ENCODE measurements around the gene UCHL3. TPM values are rescaled to one million over a fixed set of nuclear protein-coding genes. Genes with fewer than 3 reads are reported as not detected.
A peak's percentile ranks its signal among the peaks of the same experiment; 100 is the strongest.

Gene UCHL3
- total RNA-seq, 4 donors from 2014 or later, result 24.9 to 48.5 (median 38.8) TPM

DNA sequence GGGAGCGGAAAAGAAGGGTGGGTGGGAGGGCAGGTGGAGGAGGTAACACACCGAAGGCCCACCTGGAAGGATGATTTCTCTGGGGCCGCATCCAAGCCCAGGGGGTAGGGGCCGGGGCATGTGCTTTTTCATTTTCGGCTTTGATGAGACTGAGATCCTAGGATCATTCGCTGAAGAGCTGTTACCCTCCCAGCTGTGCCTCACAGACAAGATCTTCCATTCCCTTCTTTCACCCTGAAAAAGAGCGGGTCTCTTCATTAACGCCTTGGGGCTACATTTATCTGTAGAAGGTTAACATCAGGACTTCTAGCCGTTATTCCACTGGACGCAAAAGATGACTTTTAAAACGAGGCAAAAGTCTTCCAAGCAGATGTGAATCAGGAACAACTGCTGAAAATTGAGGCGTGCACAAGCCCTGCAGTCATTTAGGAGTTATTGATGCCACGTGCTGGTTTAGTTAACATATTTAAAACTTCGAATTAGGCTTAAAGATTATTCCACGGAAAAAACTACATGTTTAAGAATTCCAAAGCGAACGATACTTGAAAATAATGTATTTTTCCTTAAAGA is 87.7 kb downstream of the UCHL3 start:
- WGBS, result 5% methylated on average over 17 of the region's 17 CpGs
- H3K4me1 ChIP-seq, result peaks cover 33% of the 10 kb centered on the region
- peak overlapping the region; percentile 84 for H3K4me3 ChIP-seq
- no peaks in the 10 kb centered on the region for H3K27me3 ChIP-seq
- no peak for DNase-seq (ENCODE audit: low spot score in 2 of 2)
- TF ChIP-seq EP300 (IDR thresholded peaks at IDR 0.05) (no peak), POLR2AphosphoS5 (IDR thresholded peaks at IDR 0.05) (no peak), POLR2A (IDR thresholded peaks at IDR 0.05) (no peak)
- TF ChIP-seq, protein P1, sequence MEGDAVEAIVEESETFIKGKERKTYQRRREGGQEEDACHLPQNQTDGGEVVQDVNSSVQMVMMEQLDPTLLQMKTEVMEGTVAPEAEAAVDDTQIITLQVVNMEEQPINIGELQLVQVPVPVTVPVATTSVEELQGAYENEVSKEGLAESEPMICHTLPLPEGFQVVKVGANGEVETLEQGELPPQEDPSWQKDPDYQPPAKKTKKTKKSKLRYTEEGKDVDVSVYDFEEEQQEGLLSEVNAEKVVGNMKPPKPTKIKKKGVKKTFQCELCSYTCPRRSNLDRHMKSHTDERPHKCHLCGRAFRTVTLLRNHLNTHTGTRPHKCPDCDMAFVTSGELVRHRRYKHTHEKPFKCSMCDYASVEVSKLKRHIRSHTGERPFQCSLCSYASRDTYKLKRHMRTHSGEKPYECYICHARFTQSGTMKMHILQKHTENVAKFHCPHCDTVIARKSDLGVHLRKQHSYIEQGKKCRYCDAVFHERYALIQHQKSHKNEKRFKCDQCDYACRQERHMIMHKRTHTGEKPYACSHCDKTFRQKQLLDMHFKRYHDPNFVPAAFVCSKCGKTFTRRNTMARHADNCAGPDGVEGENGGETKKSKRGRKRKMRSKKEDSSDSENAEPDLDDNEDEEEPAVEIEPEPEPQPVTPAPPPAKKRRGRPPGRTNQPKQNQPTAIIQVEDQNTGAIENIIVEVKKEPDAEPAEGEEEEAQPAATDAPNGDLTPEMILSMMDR (IDR thresholded peaks at IDR 0.05), result no peak
- no peaks in the 10 kb centered on the region for H3K36me3 ChIP-seq
- no peaks in the 10 kb centered on the region for H3K9me3 ChIP-seq
- no peak overlapping the region for H3K27ac ChIP-seq

DNA sequence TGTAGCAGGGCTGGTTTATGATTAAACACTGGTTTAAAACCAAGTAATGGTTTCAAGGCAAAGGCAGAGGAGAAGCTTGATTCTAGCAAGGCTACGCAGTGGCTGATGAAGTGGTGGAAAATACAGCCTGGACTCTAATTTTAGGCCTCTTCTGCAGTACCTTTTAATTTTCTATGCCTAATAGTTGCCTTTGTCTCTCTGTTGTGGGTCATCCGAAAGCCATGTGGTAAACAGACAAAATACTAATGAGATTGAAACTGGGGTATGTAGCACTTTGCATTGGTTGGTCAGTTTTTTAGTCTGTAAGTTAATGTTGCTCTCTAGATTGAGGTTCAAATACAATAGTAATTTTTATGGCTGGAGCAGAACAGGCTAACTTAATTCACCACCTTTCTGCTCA is 89.9 kb downstream of the UCHL3 start:
- H3K4me3 ChIP-seq, result no peak overlapping the region
- H3K36me3 ChIP-seq, result no peaks in the 10 kb centered on the region
- no peaks in the 10 kb centered on the region for H3K27me3 ChIP-seq
- no peak overlapping the region for H3K27ac ChIP-seq
- H3K4me1 ChIP-seq, result peaks cover 33% of the 10 kb centered on the region
- TF ChIP-seq, protein P1 (IDR thresholded peaks at IDR 0.05), result no peak
- no peak for TF ChIP-seq POLR2A (IDR thresholded peaks at IDR 0.05)
- no peak for TF ChIP-seq EP300 (IDR thresholded peaks at IDR 0.05)
- TF ChIP-seq POLR2AphosphoS5 (IDR thresholded peaks at IDR 0.05), result no peak
- 97% methylated on average over 2 of the region's 2 CpGs for WGBS
- H3K9me3 ChIP-seq, result no peaks in the 10 kb centered on the region
- DNase-seq (ENCODE audit: low spot score in 2 of 2), result no peak

DNA sequence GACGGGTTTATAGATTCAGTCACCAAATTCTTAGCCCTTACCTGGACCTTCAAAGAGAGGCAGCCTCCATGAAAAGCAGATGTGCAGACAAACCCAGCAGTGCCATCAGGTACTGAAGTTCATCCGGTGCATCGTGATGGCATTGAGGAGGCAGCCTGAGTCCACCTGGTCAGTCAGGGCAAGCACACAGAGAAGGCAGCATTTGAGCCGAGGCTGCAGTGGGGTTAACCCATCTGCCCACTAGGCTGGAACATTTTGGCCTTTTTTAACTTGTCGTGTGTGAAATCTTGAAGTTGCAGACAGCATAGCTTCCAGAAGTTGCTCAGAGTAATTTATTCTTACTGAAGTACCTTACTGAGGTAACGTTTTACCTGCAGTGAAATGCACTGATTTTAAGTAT is 91.4 kb downstream of the UCHL3 start:
- H3K27me3 ChIP-seq, result no peaks in the 10 kb centered on the region
- peaks cover 22% of the 10 kb centered on the region for H3K4me1 ChIP-seq
- H3K27ac ChIP-seq, result no peak overlapping the region
- H3K9me3 ChIP-seq, result no peaks in the 10 kb centered on the region
- no peak for DNase-seq (ENCODE audit: low spot score in 2 of 2)
- TF ChIP-seq POLR2AphosphoS5 (IDR thresholded peaks at IDR 0.05) (no peak), POLR2A (IDR thresholded peaks at IDR 0.05) (no peak), EP300 (IDR thresholded peaks at IDR 0.05) (no peak)
- TF ChIP-seq, protein P1 (IDR thresholded peaks at IDR 0.05), result no peak
- H3K4me3 ChIP-seq, result no peak overlapping the region
- WGBS, result 95% methylated on average over 3 of the region's 6 CpGs
- no peaks in the 10 kb centered on the region for H3K36me3 ChIP-seq

DNA sequence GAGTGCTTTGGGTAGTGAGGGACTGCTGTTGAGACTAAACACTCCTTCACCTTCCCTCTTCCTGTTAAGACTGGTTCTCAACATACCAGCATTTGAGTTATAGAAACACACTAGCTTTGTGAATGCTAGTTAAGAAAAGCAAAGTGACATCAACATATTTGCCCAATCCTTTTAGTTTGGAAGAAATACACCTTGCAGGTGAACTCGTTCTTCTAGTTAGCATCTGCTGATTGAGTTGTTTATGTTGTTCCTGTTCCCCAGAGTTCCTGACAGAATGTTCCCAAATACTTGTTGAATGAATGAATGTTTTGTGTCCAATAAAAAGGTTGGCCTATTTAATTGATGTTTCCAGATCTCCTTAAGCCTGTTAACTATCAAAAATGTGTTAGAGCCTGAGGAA is 93.6 kb downstream of the UCHL3 start:
- no peak overlapping the region for H3K4me3 ChIP-seq
- peaks cover under 1% of the 10 kb centered on the region for H3K4me1 ChIP-seq
- TF ChIP-seq EP300 (IDR thresholded peaks at IDR 0.05) (no peak), POLR2A (IDR thresholded peaks at IDR 0.05) (no peak), POLR2AphosphoS5 (IDR thresholded peaks at IDR 0.05) (no peak)
- TF ChIP-seq, protein P1 (IDR thresholded peaks at IDR 0.05), result no peak
- peak overlapping the region; percentile 66 for H3K27ac ChIP-seq
- 50% methylated on average over 1 of the region's 1 CpG for WGBS
- no peaks in the 10 kb centered on the region for H3K36me3 ChIP-seq
- no peak for DNase-seq (ENCODE audit: low spot score in 2 of 2)
- H3K9me3 ChIP-seq, result no peaks in the 10 kb centered on the region
- no peaks in the 10 kb centered on the region for H3K27me3 ChIP-seq

DNA sequence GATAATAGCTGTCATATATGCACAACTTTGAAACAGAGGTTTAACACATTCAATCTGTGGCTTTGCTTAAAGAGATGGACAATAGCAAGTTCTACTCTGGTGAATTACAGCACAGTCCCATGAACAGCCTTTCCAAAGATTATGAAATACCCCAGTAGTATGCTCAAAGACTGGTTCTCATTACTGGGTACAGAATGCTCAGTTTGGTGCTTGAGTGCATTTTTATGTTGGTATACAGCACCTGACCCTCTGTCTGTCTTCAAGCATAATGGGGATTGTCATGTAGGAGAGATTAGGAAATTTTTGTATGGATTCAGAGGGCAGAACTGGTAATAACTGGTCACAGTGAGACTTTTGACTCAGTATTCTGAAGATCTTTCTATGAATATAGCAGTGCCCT is 94.1 kb downstream of the UCHL3 start:
- H3K4me3 ChIP-seq, result no peak overlapping the region
- DNase-seq (ENCODE audit: low spot score in 2 of 2), result no peak
- H3K27me3 ChIP-seq, result no peaks in the 10 kb centered on the region
- H3K27ac ChIP-seq, result no peak overlapping the region
- no peaks in the 10 kb centered on the region for H3K4me1 ChIP-seq
- no peak for TF ChIP-seq POLR2A (IDR thresholded peaks at IDR 0.05)
- no peaks in the 10 kb centered on the region for H3K9me3 ChIP-seq
- H3K36me3 ChIP-seq, result no peaks in the 10 kb centered on the region

DNA sequence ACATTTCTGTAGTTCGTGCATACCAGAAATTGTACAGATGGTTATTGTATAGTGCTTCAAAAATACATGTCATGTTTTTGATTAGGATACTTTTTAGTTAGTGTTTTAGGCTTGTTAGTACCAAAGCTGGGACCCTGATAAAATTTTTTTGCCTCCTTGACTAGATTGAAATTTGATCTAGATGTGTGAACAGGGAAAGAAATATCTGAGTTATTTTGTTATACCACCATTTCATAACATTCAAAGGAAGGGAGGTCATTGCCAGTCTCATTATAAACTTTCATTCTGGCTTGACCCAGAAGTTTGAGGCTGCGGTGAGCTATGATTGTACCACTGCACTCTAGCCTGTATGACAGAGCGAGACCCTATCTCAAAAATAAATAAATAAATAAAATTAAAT is 95.5 kb downstream of the UCHL3 start:
- no peak overlapping the region for H3K27ac ChIP-seq
- no peaks in the 10 kb centered on the region for H3K9me3 ChIP-seq
- TF ChIP-seq POLR2AphosphoS5 (IDR thresholded peaks at IDR 0.05) (no peak), POLR2A (IDR thresholded peaks at IDR 0.05) (no peak), EP300 (IDR thresholded peaks at IDR 0.05) (no peak)
- TF ChIP-seq, protein P1 (IDR thresholded peaks at IDR 0.05), result no peak
- no peaks in the 10 kb centered on the region for H3K36me3 ChIP-seq
- H3K4me3 ChIP-seq, result no peak overlapping the region
- no peaks in the 10 kb centered on the region for H3K4me1 ChIP-seq
- DNase-seq (ENCODE audit: low spot score in 2 of 2), result no peak
- H3K27me3 ChIP-seq, result no peaks in the 10 kb centered on the region
- 98% methylated on average over 3 of the region's 3 CpGs for WGBS

All from suprapubic skin (tissue), 4 donors.